OCI-LY3 (cell line): ENCODE data around the gene DLX1.

Experiments used
- H2AFZ ChIP-seq: fragments of 200-600, 300-600 bp; shearing (Covaris generic); 2 replicates; pipeline ENCODE4 v1.6.0; 2014; ENCODE audit warnings: antibody characterized with exemption, low read depth, low read length
- H3K27ac ChIP-seq: fragments of 200-600, 300-600 bp; sonication (generic); 2 replicates; pipeline ENCODE4 v1.5.1; 2014; ENCODE audit warnings: mild to moderate bottlenecking, low read length, moderate library complexity, mixed read lengths
- H3K27me3 ChIP-seq: fragments of 200-600, 300-600 bp; sonication (generic); 2 replicates; pipeline ENCODE4 v1.6.1; 2014; ENCODE audit warnings: low read depth, low read length, mixed read lengths
- H3K36me3 ChIP-seq: fragments of 200-600, 300-600 bp; sonication (generic); replicated peaks from 2 replicates; pipeline ENCODE3; 2014; ENCODE audit warnings: low read depth, low read length, mixed read lengths
- H3K4me1 ChIP-seq: fragments of 300-600, 200-600 bp; sonication (generic); 2 replicates; pipeline ENCODE4 v1.6.1; 2014; ENCODE audit warnings: low read length, mixed read lengths
- H3K4me2 ChIP-seq: fragments of 200-600, 300-600 bp; sonication (generic); 2 replicates; pipeline ENCODE4 v1.6.1; 2014; ENCODE audit warnings: low read length, mixed read lengths
- H3K4me3 ChIP-seq: fragments of 300-600, 200-600 bp; sonication (generic); 2 replicates; pipeline ENCODE4 v1.5.1; 2014; ENCODE audit warnings: antibody characterized with exemption, mild to moderate bottlenecking, low read length, moderate library complexity
- H3K79me2 ChIP-seq: fragments of 300-600, 200-600 bp; shearing (Covaris generic); 2 replicates; pipeline ENCODE4 v1.6.1; 2014; ENCODE audit warnings: mild to moderate bottlenecking, low read length, mixed read lengths
- H3K9ac ChIP-seq: fragments of 300-600, 200-600 bp; shearing (Covaris generic); 2 replicates; pipeline ENCODE4 v1.6.0; 2014; ENCODE audit warnings: mild to moderate bottlenecking, low read length, moderate library complexity
- H3K9me3 ChIP-seq: fragments of 200-600, 300-600 bp; shearing (Covaris generic); 2 replicates; pipeline ENCODE4 v1.6.1; 2014; ENCODE audit warnings: low read length, mixed read lengths; ENCODE audit not compliant: insufficient read depth
- H4K20me1 ChIP-seq: fragments of 200-600, 300-600 bp; sonication (generic); 2 replicates; pipeline ENCODE4 v1.6.1; 2016; ENCODE audit warnings: low read length, mixed read lengths; ENCODE audit not compliant: insufficient read depth
- EZH2phosphoT487 ChIP-seq: fragments of 200-600 bp; shearing (Covaris generic); IDR thresholded peaks from 2 replicates; pipeline ENCODE4 v1.6.1; 2018; ENCODE audit warnings: antibody characterized with exemption, mixed run types, low read depth
- TF ChIP-seq, protein P1 (sequence below): fragments of 200-600, 300-600 bp; sonication (generic); IDR thresholded peaks from 2 replicates; pipeline ENCODE4 v1.5.1; 2014; ENCODE audit warnings: antibody characterized with exemption, low read length, low read depth

DLX1 gene

DNA sequence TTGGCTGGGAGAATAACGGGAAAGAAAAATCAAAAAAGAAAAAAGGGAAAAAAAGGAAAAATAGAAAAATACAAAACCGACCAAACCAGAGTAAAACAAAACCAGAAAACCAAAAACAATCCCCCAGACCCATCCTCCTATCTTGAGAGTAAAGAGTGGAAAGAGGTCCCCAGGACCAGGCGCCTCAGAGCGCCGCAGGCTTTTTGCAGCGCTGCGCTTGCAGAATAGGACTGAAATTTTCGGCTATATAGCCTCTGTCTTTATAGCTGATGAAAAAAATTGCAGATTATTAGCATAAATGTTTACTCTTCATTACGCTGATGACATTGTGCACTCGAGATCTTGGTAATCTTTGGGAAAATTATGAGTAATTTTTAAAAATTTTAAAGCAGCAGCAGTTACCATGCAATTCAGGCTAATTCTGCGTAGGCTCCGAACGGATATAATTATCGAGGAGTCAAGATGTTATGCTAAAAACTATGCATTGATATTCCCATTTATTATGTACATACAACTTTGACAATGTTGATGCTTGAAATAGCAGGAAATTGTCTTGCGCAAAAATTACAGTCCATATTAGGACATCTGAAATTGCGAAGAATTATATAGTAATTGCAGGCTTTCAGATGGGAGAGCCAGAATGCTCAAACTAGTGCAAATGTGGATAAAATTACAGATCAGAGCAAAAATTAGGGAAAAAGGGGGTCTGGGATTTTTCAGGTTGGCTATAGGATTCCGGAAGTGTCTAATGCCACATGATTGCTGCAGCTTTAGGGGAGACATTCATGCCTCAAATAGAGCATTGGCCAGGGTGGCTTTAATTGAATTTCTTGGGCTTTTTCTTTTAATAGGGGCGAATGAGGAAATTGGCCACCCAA lies 8.3 kb downstream of the DLX1 start:
- Histone ChIP-seq H3K27ac (no peak overlapping the region), H3K4me1 (peaks cover 9% of the 10 kb centered on the region), H3K4me2 (no peak overlapping the region), H4K20me1 (no peaks in the 10 kb centered on the region), H3K27me3 (peaks cover 12% of the 10 kb centered on the region; the same call in 1 of the 2 replicates), H2AFZ (no peak overlapping the region), H3K4me3 (no peak overlapping the region), H3K9me3 (no peaks in the 10 kb centered on the region), H3K36me3 (no peaks in the 10 kb centered on the region), H3K9ac (no peak overlapping the region), H3K79me2 (no peaks in the 10 kb centered on the region)
- no peak for TF ChIP-seq EZH2phosphoT487
- TF ChIP-seq, protein P1, sequence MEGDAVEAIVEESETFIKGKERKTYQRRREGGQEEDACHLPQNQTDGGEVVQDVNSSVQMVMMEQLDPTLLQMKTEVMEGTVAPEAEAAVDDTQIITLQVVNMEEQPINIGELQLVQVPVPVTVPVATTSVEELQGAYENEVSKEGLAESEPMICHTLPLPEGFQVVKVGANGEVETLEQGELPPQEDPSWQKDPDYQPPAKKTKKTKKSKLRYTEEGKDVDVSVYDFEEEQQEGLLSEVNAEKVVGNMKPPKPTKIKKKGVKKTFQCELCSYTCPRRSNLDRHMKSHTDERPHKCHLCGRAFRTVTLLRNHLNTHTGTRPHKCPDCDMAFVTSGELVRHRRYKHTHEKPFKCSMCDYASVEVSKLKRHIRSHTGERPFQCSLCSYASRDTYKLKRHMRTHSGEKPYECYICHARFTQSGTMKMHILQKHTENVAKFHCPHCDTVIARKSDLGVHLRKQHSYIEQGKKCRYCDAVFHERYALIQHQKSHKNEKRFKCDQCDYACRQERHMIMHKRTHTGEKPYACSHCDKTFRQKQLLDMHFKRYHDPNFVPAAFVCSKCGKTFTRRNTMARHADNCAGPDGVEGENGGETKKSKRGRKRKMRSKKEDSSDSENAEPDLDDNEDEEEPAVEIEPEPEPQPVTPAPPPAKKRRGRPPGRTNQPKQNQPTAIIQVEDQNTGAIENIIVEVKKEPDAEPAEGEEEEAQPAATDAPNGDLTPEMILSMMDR = no peak

DNA sequence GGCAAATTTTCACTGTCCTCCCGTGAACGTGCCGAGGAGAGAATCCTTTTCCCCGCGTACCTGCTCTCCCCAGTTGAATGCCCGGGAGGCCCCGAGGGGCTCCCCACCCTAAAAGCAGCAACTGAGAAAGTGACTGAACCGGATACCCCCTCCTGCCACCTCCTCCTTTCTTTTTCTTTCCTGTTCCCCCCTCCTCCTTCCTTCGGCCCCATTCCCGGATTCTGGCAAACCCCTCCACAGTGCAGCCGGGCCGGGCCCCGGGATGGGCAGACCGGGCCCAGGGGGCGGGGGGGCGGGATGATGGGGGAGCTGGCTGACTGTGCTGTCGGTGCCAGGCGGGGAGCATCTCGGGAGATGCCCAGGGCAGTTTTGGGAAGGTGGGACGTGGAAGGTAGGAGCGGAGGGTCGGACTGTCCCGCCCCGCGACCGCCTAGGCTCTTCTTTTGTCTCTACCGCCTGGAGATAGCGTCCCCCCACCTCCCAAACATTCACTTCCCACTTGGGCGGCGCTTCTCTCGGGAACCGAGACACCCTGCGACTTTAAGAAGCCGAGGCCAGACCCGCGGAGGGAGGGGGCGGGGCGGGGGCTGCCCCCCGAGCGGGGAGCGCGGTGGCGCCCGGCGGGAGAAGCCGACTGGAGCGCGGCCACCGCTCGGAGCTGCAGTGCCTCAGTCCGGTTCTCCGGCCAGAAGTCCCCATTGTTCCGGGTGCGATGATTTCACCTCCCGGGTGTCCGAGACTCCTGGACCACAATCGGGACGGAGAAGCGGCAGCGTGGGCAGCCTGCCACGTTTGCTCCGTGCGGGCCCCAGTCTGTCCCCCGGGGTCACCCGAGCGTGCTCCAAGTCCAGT lies 9.2 kb downstream of the DLX1 start:
- Histone ChIP-seq H3K27ac (no peak overlapping the region), H3K9ac (no peak overlapping the region), H3K36me3 (no peaks in the 10 kb centered on the region), H3K9me3 (no peaks in the 10 kb centered on the region), H3K4me2 (no peak overlapping the region), H2AFZ (no peak overlapping the region), H3K4me3 (no peak overlapping the region), H4K20me1 (no peaks in the 10 kb centered on the region), H3K27me3 (peaks cover 12% of the 10 kb centered on the region; the same call in 1 of the 2 replicates), H3K4me1 (peaks cover 9% of the 10 kb centered on the region), H3K79me2 (no peaks in the 10 kb centered on the region)
- no peak for TF ChIP-seq EZH2phosphoT487
- TF ChIP-seq, protein P1 = no peak

DNA sequence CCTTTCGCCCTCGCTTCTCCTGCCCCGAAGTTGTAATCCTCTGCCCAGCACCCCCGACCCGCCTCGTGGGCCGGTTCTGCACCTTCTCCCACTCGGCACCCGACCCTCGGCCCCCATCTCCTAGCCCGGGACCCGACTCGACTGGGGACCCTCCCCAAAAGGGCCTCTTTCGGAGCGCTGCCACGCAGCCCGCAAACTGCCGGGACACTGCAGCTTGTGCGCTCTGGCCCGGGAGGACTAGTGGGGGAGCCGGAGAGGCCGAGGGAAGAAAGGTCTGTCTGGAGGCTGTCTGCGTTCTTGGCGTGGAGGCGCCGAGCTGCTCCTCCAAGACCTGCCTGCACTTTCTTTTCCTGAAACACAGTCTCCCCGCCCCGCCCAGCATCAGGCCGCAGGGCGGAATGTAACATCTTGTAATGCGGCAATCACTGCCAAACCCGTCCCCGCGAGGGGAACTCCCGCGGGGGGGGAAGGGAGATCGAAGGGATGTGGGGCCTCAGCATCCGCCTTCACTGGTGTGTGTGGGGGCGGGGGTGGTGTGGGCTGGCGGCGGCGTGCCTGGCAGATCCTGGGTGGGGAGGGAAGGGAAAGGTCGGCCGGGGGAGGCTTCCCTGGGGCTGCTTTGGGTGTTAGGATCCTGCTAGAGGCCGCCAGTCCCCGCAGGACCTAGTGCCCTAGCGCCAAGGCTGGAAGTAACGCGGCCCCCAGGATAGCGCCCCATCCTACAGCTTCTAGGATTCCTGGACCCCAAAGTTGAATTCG lies 10.0 kb downstream of the DLX1 start:
- no peak for TF ChIP-seq EZH2phosphoT487
- TF ChIP-seq, protein P1 = no peak
- Histone ChIP-seq H3K4me2 (no peak overlapping the region), H2AFZ (no peak overlapping the region), H3K4me3 (no peak overlapping the region), H3K9ac (no peak overlapping the region), H3K4me1 (peaks cover 9% of the 10 kb centered on the region), H3K27ac (no peak overlapping the region), H4K20me1 (no peaks in the 10 kb centered on the region), H3K27me3 (peaks cover 12% of the 10 kb centered on the region; the same call in 1 of the 2 replicates), H3K36me3 (no peaks in the 10 kb centered on the region), H3K9me3 (no peaks in the 10 kb centered on the region), H3K79me2 (no peaks in the 10 kb centered on the region)
